Left cardiac atrium (tissue), 4 donors: Measurements from ENCODE around the gene SURF1. TPM values are rescaled to one million over a fixed set of nuclear protein-coding genes. Genes with fewer than 3 reads are reported as not detected.
"Not testable (repeated sequence)": the region's sequence is repeated elsewhere in the genome, so short reads cannot be mapped to it uniquely, and the experiment has no call there.

Experiments
- ATAC-seq, 2 donors: fragments of 200-7000 bp; cut with Tn5 transposase; one replicate each; pipeline ENCODE4 v1.9.1; 2020; ENCODE audit warnings: mild to moderate bottlenecking in 2 of 2, moderate library complexity in 2 of 2
- DNase-seq: peaks from one replicate; pipeline ENCODE4 v3.0.0-alpha.2; 2020
- intact Hi-C, 2 donors: fragments of 100-400 bp; cut with DNase I; formaldehyde crosslinking; loops; one replicate each; pipeline versions ENCODE4 v1.14.1 to v1.15.1; 2022 to 2023
- total RNA-seq, 2 donors: library from RNA; stranded (reverse); fragmentation: NEBNext Ultra II Directional; extraction: Animal tissue kit (Norgen Biotek cat#: 25700); gene quantifications; one replicate each; pipeline ENCODE4 v1.2.1, GENCODE V29; 2021
- donor health status: DM: no; HTN: yes; CAD: no.
- donor health status: DM: no; HTN: yes; CAD: no; lungs with severe emphysema.
- donor health status: DM: yes; HTN: yes; CAD: no.
- donor health status: Dilated cardiomyopathy.

Gene SURF1
- total RNA-seq, 2 donors from 2014 or later = 34.1 to 42.5 TPM

DNA sequence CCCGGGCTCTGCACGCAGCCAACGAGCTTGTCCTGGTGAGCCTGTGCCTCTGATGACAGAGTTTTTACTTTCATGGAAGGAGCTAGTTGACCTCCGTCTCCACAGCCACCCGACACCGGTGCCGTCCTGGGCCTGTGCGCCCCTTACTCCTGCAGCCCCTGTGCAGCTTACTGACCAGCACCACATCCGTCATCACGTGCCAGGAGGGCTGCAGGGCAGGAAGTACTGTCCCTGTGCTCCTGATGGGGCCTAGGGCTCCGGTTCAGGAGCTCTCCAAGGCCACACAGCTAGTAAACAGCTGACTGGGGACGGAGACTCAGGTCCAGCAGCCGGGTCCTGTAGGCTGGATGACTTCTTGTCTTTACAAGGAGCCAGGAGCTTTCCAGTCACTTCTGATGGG is 30.1 kb upstream of the SURF1 start:
- ATAC-seq = no peak
- DNase-seq = no peak
- intact Hi-C loops = no loop called here

DNA sequence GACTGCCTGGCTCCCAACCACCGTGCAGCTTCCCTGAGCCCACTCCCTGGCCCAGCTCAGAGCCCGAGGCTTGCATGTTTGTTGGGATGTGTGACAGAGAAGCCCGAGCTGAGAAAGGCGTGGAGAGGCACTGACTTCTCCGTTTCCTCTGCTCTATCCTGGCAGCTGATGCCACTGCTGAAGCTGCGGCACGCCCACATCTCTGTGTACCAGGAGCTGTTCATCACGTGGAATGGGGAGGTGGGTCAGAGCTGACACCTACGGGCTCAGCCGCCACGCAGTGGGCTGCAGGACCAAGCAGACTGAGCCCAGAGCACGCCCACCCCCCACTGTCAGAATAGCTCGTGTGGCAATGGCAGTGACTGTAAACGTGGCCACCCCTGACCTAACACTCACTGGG is 29.2 kb upstream of the SURF1 start:
- no peak for DNase-seq
- intact Hi-C loops = no loop called here

DNA sequence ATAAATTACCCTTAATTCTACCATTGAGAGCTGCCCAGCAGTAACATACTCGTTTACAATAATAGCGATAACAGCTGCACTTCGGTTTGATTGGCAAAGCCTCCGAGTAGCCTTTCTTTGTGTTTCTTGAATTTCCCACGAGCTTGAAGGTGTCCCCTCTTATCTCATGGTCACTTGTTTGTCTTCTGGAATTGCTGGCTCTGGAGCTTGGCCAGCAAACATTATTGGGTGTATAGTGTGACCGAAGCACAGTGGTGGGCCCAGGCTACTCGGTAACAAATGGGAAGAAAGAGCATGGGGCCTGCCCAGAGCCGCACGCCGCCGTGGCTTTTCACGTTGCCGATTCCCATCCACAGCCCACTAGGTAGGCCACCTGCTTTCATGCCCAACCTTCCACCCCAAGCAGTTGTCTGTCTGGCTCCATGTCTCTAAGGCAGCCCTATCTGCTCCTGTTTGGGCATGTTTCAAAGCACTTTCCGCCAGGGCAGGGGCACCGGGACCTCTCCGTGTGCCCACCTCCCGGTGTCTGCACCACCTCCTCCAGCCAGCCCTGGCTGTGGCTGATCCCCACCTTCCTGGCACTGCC is 28.5 kb upstream of the SURF1 start:
- intact Hi-C loops = no loop called here
- DNase-seq (no peak), ATAC-seq (no peak)

More for the DNA sequence above, 29.2 kb upstream of the SURF1 start:
- no peak for ATAC-seq

DNA sequence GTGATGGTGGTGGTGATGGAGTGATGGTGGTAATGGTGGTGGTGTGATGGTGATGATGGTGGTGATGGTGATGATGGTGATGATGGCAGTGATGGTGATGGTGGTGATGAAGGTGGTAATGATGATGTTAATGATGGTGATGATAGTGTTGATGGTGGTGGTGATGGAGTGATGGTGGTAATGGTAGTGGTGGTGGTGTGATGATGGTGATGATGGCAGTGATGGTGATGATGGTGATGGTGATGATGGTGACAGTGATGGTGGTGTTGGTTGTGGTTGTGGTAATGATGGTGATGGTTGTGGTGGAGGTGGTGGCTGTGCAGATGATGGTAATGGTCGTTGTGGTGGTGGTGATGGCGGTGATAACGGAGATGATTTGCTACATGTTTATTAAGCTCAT is 27.2 kb upstream of the SURF1 start:
- DNase-seq (no peak), ATAC-seq (no peak)
- intact Hi-C loops = no loop called here

DNA sequence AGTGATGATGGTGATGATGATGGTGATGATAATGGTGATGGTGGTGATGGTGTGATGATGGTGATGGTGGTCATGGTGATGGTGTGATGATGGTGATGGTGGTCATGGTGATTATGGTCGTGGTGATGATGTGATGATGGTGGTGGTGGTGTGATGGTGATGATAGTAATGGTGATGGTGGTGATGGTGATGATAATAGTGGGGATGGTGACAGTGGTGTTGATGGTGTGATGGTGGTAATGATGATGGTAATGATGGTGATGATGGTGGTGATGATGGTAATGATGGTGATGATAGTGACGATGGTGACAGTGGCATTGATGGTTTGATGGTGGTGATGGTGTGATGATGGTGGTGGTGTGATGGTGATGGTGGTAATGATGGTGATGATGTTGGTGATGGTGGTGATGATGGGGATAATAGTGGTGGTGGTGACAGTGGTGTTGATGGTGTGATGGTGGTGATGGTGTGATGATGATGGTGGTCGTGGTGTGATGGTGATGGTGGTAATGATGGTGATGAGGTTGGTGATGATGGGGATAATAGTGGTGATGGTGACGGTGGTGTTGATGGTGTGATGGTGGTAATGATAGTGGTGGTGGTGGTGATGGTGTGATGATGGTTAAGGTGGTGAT is 26.3 kb upstream of the SURF1 start:
- ATAC-seq = no peak
- intact Hi-C loops = no loop called here
- no peak for DNase-seq

DNA sequence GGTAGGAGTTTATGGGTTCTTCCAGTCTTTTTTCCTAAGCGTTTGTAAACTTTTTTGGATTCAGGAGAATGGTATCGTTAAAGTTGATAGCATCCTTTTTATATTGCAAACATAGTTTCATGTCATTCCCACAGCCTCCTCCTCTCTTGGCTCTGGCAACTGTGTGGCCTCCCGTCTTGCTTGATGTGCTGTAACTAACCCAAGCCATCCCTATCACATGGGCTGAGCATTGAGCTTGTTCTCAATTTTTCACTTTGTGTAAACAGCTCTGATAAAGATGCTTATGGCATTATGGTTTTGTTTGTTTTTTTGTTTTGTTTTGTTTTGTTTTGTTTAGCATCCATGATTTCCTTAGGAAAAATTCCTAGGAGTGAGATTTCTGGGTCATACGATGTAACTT is 24.4 kb upstream of the SURF1 start:
- DNase-seq (no peak), ATAC-seq (no peak)
- intact Hi-C loops = no loop called here

DNA sequence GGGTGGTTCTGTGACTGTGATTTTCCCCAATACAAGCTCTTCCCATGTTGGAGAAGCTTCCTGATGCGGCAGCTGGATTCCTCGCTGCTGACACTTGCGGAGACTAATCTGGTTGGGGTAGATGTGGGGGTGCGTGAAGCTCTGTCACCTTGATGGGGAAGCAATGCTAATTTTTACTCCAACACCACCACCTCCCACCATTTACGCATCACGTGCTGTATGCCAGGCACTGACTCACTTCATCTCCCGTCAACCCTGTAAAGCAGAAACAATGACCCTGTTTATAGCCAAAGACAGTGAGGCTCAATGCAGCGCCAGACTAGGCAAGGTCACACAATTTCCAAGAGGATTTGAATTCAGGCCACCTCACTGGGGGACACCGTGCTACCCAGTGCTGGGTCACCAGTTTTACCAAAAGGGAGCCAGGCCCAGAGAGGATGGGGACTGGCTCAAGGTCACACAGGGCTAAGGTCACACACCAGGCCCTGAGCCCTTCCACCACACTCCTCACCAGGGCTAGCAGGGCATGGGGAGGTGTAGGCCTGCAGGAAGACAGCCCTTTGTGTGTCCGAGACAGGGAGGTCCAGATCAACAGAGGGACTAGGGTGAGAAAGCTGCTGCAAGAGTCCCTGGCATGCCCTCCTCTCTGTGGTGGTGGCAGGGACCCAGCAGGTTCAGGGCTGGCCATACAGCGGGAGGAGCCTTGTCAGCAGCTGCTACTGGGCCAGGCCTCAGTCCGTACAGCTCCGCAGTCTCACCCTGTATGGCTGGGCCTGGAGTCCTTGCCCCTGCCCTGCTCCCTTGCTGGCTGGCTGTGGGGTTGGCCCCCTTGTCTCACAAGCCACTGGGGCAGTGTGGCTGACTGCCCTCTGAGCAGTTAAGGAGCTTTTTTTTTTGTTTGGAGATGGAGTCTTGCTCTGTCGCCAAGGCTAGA is 23.1 kb upstream of the SURF1 start:
- DNase-seq (no peak), ATAC-seq (no peak)
- intact Hi-C loops = loop anchor here in 1 of 2 donors (5.0 kb wide), 1 partner anchor 38 kb away; the partner anchor contains the start of gene REXO4

DNA sequence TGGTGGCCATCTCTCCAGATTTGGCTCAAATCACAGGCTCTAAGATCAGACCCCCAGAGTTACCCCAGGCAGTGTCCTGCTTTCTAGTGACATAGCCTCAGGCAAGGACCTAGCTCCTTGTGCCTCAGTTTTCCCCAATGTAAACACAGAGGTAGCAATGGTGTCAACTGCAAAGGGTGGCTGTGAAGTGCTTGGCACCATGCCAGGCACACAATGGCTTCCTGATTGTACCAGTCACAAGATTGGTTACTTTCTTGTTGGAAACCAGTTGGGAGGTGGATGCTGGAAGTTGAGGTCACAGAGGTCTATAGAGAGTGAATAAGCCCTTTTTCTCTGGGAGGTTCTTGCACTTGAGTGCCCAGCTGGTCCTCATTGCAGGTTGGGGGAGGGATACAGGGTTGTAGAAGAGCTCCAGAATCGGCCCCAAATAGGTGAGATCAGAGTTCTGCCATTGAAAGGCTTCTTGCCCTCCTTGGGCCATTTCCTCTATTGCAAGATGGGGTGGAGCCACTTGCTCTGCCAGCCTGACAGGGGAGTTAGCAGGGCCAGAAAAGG is 22.2 kb upstream of the SURF1 start:
- DNase-seq = no peak
- ATAC-seq = no peak
- intact Hi-C loops = loop anchor here in 1 of 2 donors (5.0 kb wide), 1 partner anchor 39 kb away; the partner anchor contains the start of gene REXO4

DNA sequence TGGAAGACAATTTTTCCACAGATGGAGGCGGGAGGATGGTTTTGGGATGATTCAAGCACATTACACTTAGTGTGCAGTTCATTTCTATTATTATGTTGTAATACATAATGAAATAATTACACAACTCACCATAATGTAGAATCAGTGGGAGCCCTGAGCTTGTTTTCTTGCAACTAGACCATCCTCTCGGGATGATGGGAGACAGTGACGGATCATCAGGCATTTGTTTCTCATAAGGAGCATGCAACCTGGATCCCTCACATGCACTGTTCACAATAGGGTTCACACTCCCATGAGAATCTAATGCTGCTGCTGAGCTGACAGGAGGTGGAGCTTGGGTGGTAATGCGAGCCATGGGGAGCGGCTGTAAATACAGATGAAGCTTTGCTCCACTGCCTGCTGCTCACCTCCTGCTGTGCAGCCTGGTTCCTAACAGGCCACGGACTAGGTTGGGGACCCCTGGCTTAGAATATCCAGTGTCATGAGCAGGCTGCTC is 21.5 kb upstream of the SURF1 start:
- intact Hi-C loops = loop anchor here in 1 of 2 donors (5.0 kb wide), 1 partner anchor 40 kb away; the partner anchor contains the start of gene REXO4
- DNase-seq = no peak
- ATAC-seq = no peak

DNA sequence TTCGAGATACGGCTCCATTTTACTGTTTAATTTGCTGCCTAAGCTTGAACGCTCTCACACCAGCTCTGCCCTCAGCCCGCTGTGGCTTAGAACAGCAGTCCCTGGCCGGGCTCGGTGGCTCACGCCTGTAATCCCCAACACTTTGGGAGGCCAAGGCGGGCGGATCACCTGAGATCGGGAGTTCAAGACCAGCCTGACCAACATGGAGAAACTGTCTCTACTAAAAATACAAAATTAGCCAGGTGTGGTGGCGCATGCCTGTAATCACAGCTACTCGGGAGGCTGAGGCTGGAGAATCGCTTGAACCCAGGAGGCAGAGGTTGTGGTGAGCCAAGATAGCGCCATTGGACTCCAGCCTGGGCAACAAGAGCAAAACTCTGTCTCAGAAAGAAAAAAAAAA is 21.0 kb upstream of the SURF1 start:
- not testable (repeated sequence) for DNase-seq, ATAC-seq
- intact Hi-C loops = loop anchor here in 1 of 2 donors (5.0 kb wide), 1 partner anchor 40 kb away; the partner anchor contains the start of gene REXO4

DNA sequence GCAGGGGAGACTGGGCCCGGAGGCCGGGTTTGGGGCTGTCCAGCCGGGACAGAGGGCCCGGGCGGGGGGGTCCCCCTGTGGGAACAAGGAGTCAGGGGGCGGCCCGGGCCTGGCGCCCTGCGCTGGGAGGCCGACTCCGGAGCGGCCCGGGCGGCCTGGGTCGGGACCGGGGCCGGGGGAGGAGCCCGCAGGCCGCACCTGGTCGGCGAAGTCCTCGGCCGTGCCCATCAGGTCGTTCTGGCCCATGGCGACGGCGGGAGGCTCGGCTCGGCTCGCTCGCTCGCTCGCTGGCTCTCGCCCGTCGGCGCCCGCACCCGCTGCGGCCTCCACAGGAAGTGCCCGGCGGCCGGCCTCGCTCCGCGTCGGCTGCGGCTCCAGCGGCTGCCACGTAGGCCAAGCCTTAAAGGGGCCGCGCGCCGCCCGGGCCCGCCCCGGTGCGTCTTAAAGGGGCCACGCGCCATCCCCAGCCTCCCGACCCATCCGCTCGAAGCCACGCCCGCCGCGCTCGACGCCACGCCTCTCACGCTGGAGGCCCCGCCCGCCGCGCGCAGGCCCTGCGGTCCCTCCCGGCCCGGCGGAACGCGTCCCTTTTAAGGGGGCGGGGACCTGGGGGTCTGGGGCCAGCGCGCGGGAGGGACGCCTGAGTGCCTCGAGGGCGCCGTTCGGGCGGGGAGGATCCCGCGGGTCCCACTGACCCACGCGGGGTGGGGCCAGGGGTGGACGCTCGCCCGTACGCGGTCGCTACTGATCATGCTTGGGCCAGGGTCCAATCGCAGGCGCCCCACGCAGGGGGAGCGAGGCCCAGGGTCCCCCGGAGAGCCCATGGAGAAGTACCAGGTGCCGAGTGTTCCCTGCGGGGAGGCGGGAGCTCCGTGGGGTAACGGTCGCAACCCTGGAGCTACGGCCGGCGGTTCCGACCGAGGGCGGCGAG is 19.7 kb upstream of the SURF1 start, which contains the start of the genes STKLD1 and SURF4:
Gene STKLD1, plus strand, starts transcription at position 643 of the 931 bp plus-strand sequence. Its CDS starts 108 bp downstream, at position 751.
Gene SURF4, minus strand, starts transcription at position 337 of the 931 bp plus-strand sequence. Its CDS starts 91 bp downstream, at position 246.
- peak; percentile 98 for ATAC-seq

DNA sequence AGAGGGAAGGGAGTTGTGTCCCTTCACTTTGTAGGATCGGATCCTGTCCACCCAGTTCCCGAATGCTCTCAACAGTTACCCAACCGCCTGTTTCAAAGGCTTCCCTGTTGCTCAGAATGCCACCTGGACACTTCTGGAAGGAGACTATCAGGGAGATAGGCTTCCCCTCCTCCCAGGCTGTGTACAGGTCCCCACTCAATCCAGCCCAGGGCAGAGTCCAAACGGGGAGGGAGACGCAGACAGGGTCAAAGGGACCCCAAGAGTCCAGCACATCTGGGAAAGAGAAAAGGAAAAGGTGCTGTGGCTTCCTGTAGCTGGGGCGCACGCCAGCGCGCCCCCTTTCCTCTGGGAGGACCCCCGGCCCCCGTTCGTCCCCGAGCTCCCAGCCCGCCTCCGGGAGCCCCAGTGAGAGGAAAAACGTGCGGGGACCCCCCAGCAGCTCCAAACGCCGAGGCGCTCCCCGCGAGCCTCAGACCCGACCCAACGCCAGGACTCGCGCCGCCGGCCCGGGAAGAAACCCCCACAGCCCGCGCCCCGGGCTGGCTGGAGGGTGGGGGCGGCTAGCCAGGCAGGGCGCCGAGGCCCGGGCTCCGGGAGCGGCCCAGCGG is 18.9 kb upstream of the SURF1 start:
- DNase-seq = peak; percentile 38
- peak; percentile 4 to 22 for ATAC-seq
- intact Hi-C loops = loop anchor here in 1 of 2 donors (5.0 kb wide), 1 partner anchor 42 kb away; the partner anchor contains the start of gene REXO4

More for the DNA sequence above, 19.7 kb upstream of the SURF1 start, which contains the start of the genes STKLD1 and SURF4:
- intact Hi-C loops = loop anchor here in 1 of 2 donors (5.0 kb wide), 1 partner anchor 41 kb away; the partner anchor contains the start of gene REXO4
- peak; percentile 97 for DNase-seq

DNA sequence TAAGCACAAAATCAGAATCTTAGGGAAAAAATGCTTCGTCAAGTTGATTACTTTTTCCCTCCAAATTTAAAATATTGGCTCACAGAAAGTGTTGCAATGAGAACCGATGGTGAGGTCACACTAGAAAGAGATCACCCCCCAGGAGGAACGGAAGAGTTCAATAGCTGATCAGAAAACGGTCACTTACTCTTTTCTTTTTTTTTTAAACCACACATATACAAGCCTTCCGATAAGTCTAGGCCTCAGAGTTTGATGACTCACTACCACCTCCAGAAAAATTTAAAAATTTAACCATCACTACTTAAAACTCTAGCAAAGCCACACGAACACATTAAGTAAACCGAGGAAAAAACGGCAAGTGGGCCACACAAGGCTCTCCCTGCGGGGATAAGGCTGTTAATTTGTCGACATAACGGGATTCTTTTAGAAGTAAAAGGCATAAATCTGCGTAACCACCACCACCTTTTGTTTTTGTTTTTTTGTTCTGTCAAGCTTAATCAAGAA is 18.4 kb upstream of the SURF1 start:
- intact Hi-C loops = loop anchor here in 1 of 2 donors (5.0 kb wide), 1 partner anchor 43 kb away; the partner anchor contains the start of gene REXO4
- DNase-seq = no peak
- ATAC-seq = no peak

DNA sequence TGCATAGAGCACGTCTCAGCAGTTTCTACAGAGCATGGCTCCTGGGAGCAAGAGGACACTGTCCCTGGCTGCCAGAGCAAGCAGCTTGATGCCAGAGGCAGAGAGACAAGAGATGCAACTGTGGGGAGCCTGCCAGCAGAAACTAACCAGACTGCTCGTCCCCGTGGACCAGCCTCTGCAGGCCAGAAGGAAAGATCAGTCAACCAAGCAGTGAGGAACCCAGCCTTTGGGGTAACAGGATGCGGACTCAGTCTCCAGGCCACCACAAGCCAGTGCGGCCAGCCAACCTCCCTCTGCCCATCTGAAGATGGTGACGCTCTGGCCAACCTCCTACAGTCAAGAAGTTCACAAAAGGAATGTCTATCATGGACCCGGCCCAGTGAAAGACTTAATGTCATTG is 15.9 kb upstream of the SURF1 start:
- intact Hi-C loops = no loop called here
- DNase-seq (no peak), ATAC-seq (no peak)

DNA sequence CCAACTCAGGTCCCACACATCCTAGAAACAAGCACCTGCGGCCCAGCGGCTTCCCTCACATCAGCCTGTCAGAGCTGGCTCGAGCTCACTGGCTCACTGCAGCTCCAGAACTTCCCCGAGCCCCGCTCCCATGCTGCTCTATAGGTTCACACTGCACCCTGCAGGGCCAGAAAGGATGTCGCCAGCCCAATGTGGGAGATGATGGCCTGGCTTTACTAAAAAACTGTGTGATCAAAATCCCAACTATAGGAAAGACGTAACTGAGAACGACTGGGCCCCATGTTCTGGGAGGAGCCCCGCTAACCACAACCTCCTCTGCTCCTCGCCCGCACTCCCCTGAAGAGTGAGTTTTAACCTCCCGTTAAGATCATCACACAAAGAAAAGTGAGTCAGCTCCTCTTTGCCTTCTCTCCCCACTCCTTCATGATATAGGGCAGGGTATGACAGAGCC is 15.0 kb upstream of the SURF1 start:
- no peak for DNase-seq
- no peak for ATAC-seq
- intact Hi-C loops = no loop called here

DNA sequence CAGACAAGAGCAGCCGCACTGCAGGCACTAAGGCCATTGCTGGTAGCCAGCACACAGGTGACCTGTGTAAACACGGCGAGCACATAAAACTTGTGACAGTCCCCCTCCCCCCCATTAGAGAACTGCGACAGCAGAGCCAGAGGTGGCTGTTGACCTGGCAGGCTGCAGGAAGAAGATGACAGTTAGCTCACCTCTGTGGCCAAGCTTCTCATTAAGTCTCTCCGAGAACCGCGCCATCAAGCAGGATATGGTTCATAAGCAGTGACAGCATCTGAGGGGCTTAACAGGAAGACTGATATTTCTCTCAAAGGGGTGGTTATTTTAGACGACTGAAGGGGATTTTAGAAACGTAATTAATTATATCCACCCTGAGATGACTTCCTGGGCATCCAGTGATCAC is 14.4 kb upstream of the SURF1 start:
- no peak for ATAC-seq
- intact Hi-C loops = no loop called here
- no peak for DNase-seq

DNA sequence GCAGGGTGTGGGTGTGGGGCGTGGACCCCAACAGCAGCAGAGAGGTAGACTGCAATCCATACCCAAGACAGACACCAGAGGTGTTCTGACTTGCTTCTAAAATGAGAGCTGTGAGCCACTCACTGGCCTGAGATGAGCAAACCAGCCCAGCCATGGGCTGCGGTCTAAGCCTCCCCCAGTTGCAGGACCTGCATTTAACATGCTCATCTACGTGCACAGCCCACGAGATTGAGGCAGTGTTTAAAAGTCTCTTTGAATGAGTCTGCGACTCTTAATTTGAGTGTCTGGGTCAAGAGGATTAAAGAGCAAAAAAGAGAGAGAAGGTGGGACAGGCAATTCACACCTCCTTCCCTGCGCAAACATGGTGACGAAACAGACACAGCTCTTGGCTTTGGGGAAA is 13.6 kb upstream of the SURF1 start:
- ATAC-seq (no peak), DNase-seq (no peak)
- intact Hi-C loops = no loop called here
